Glomerular visceral epithelial cell (primary cell): ENCODE measurements around the gene BLTP3B.

Experiments
- DNase-seq: peaks from one replicate; pipeline ENCODE4 v3.0.0-alpha.2; 2016; ENCODE audit errors: extremely low spot score

Gene BLTP3B

DNA sequence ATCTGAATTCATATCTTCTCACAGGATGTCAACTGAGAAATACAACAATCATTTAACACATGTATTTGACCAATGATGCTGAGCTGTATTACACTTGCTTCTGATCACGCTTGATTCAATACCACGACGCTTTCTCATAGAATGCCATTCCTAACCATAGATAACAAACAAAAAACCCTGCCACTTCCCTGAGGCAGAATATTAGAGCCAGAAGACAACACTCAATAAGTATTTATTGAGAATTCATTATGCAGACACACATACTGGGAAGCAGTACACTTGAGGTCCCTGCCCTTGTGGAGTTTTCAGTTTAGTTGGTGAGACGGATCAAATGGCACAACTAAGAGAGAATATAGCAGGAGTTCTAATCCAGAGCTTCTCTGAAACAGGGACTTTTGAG, 32.4 kb downstream of the BLTP3B start:
- DNase-seq: no peak

DNA sequence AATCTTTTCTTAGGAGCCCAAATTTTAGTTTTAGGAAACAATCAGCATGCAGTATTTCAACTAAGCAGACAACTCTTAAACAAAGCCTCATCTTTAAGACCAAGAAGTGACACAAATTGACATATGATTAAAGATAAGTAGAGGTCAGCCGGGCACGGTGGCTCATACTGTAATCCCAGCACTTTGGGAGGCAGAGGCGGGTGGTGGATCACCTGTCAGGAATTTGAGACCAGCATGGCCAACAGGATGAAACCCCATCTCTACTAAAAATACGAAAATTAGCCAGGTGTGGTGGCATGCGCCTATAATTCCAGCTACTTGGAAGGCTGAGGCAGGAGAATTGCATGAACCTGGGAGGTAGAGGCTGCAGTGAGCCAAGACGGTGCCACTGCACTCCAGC, 35.8 kb downstream of the BLTP3B start:
- no peak for DNase-seq

DNA sequence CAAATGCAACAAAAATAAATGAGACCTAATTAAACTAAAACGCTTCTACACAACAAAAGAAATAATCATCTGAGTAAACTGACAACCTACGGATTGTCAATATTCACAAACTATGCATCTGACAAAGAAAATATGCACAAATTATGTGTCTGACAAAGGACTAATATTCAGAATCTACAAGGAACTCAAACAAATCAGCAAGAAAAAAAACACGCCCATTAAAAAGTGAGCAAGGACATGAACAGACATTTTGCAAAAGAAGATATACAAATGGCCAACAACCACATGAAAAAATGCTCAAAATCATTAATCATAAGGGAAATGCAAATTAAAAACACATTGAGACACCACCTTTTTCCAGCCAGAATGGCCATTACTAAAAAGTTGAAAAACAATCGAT, 37.0 kb downstream of the BLTP3B start:
- no peak for DNase-seq

DNA sequence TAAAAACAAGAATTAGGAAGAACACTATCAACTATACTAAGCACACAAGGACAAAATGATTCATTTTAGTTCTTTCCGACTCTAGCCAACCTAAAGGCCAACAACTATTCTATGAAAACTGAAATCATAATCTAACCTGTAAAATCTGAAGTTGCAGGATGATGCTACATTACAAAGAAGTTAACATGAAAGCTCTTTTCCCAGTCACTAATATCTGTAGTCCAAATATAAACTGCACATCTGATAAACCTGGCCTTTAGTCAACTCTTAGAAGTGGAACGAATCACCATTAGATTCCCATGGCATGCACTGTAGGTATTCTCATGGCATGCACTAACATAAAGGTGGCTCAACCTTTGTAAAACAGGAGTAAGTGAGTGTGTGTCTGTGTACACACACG, 41.7 kb downstream of the BLTP3B start:
- DNase-seq: no peak
